ENCODE data around the gene DNAJB13.

DNA sequence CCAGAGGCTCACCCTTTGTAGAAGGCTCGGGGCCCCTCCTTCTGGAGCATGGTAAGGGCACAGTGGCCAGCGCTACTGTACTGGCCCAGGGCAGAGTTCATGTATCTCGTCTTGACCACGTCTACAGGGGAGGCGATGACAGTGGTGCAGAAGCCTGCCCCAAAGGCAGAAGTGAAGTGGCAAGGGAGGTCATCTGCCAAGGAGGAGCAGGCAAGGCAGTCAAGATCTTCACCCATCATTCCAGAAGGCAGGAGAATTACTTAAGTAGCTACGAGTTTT lies 24.6 kb downstream of the DNAJB13 start:
- TF ChIP-seq EZH2 (IDR thresholded peaks at IDR 0.05) = no peak
- TF ChIP-seq POLR2AphosphoS5 (IDR thresholded peaks at IDR 0.05; ENCODE audit: borderline replicate concordance, low read depth, low read length) = no peak

All from SK-N-MC (cell line).